SH-SY5Y (cell line): Measurements from ENCODE around the gene RHBG.

Source experiments
- GATA2 ChIP-seq: IDR thresholded peaks from 2 replicates; pipeline ENCODE4 v1.6.1; 2011; ENCODE audit warnings: mild to moderate bottlenecking, low read depth, low read length
- GATA3 ChIP-seq: IDR thresholded peaks from 2 replicates; pipeline ENCODE4 v1.6.1; 2011; ENCODE audit warnings: low read depth, mild to moderate bottlenecking, low read length, moderate library complexity

GRCh38 chr1:156433032-156433431 lies 64.0 kb downstream of the RHBG start:
- TF ChIP-seq GATA2: no peak
- TF ChIP-seq GATA3: no peak
